ENCODE results near the gene YPEL1. TPM values are rescaled to one million over a fixed set of nuclear protein-coding genes. Genes with fewer than 3 reads are reported as not detected.

Gene YPEL1
- total RNA-seq, 2 experiments from 2014 or later: 17.3 to 17.5 TPM

DNA sequence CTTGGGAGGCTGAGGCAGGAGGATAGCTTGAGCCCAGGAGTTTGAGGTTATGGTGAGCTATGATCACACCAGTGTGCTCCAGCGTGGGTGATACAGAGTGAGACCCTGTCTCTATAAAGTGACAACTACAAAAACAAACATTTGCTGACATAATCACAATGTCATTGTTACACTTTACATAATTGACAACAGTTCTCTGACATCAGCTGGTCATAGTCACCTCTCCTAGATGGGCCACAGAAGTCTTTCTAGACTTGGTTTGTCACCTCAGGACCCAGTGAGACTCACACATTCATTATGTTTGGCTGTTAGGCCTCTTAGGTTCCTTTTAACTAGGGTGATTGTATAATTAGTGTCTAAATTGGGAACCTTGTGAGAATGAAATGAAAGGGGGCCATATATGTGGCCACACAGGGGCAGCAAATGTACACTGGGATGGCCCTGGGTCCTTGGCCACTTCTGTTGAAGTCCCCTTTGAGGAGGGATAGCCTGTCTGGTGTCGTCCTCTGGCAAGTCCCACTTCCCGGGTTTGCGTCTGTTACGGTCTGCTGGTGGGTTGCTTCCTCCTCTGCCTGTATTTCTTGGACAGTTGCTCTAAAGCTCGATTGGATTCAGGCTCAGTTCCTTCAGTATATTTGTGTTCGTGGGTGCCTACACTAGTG, 75.6 kb downstream of the YPEL1 start:
- CTCF ChIA-PET: interaction anchor here (1.0 to 1.1 kb wide), 2 partner anchors 13 to 17 kb away, joined by 3 to 4 read pairs; no protein-coding TSS in a partner anchor
- Mint-ChIP-seq H3K27ac (no peak overlapping the region), H3K27me3 (no peaks in the 10 kb centered on the region), H3K4me1 (peaks cover 29% of the 10 kb centered on the region), H3K36me3 (ENCODE audit: low read depth) (peaks cover 4% of the 10 kb centered on the region), H3K9me3 (no peaks in the 10 kb centered on the region), H3K4me3 (no peak overlapping the region)
- DNase-seq: no peak
- POLR2A ChIA-PET: interaction anchor here (1.3 to 2.3 kb wide), 2 partner anchors 18 to 31 kb away, joined by 3 to 17 read pairs; partner anchors contain the start of gene SDF2L1

DNA sequence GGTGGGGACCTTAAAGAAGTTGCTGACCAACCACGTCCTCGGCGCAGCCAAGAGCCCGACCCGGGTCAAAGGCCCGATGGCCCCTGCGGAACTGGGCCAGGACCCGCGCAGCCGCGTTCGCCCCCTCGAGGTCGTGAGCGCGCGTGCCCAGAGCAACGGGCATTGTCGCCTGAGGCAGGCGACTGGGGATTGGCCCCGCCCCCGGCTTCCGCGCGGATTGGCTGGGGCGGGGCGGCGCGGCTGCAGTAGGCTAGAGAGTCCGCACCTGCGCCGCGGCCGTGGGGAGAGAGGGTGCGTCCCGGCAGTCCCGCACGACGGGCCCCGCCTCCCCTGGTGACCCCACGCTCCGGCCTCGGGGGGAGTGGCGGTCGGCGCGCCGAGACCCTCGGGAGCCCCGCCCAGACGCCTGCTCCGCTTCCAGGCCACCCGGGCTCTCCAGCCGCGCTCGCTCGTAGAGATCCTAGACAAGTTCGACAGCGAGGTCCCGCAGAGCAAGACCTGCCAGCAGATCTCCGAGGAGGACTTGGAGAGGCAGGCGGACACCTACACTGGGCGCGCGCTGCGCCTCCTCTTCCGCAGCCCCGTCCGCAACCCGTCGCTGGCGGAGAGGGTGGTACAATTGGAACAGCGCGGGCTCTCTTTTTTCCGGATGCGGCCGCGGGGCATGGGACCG, 78.1 kb downstream of the YPEL1 start:
- H3K9me3 Mint-ChIP-seq: no peaks in the 10 kb centered on the region
- H3K36me3 Mint-ChIP-seq (ENCODE audit: low read depth): peaks cover 4% of the 10 kb centered on the region
- no peaks in the 10 kb centered on the region for H3K27me3 Mint-ChIP-seq
- CTCF ChIA-PET: interaction anchor here (0.8 to 1.7 kb wide), 6 partner anchors 11 to 28 kb away, joined by 5 to 8 read pairs (median 7); partner anchors contain the start of gene YDJC
- peak overlapping the region; percentile 82 for H3K27ac Mint-ChIP-seq
- peak; percentile 85 for DNase-seq
- POLR2A ChIA-PET: interaction anchor here (0.7 to 2.6 kb wide), 9 partner anchors 8 to 210 kb away, joined by 3 to 19 read pairs (median 8); partner anchors contain the start of genes MAPK1, PPIL2, SDF2L1 and YDJC
- H3K4me1 Mint-ChIP-seq: peaks cover 32% of the 10 kb centered on the region
- H3K4me3 Mint-ChIP-seq: peak overlapping the region; percentile 87

DNA sequence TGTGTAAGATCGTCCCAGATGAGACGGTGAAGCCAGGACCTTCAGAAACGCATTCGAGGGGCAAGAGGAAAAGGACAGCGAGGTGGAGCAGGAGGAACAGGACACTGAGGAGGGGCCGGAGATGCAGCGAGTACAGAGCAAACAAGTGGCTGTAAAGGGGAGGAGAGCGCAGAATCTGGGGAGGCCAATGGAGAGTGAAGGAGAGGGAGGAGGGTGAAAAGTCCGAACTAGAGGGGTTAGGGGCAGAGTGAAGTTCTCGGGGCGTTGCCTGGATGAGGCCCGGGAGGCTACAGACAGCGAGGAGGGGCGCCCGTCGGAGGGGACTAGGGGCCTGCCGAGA, 78.6 kb downstream of the YPEL1 start:
- DNase-seq: no peak
- peak overlapping the region; percentile 82 for H3K27ac Mint-ChIP-seq
- peaks cover 4% of the 10 kb centered on the region for H3K36me3 Mint-ChIP-seq (ENCODE audit: low read depth)
- peaks cover 32% of the 10 kb centered on the region for H3K4me1 Mint-ChIP-seq
- ChIA-PET CTCF (interaction anchor here (1.3 to 1.7 kb wide), 2 partner anchors 10 to 14 kb away, joined by 6 to 8 read pairs; no protein-coding TSS in a partner anchor), POLR2A (interaction anchor here (2.3 to 2.6 kb wide), 2 partner anchors 9 to 15 kb away, joined by 12 to 19 read pairs; partner anchors contain the start of genes PPIL2 and SDF2L1)
- peak overlapping the region; percentile 61 for H3K4me3 Mint-ChIP-seq
- H3K9me3 Mint-ChIP-seq: no peaks in the 10 kb centered on the region
- no peaks in the 10 kb centered on the region for H3K27me3 Mint-ChIP-seq

GRCh38 chr22:21652547-21653545, 82.7 kb downstream of the YPEL1 start:
- Mint-ChIP-seq H3K9me3 (no peaks in the 10 kb centered on the region), H3K4me1 (peaks cover 39% of the 10 kb centered on the region), H3K36me3 (ENCODE audit: low read depth) (peaks cover 13% of the 10 kb centered on the region), H3K4me3 (peak overlapping the region; percentile 81), H3K27ac (peak overlapping the region; percentile 84), H3K27me3 (no peaks in the 10 kb centered on the region)
- no peak for DNase-seq
- ChIA-PET POLR2A (interaction anchor here (0.7 to 5.7 kb wide), 5 partner anchors 10 to 85 kb away, joined by 3 to 92 read pairs (median 29); partner anchors contain the start of genes PPIL2, SDF2L1 and YDJC), CTCF (interaction anchor here (0.6 to 4.3 kb wide), 4 partner anchors 10 to 59 kb away, joined by 3 to 39 read pairs (median 12); partner anchors contain the start of genes PPIL2, SDF2L1 and YDJC)

GRCh38 chr22:21652010-21652546, 83.5 kb downstream of the YPEL1 start:
- ChIA-PET POLR2A (interaction anchor here (0.7 to 5.7 kb wide), 9 partner anchors 9 to 84 kb away, joined by 3 to 92 read pairs (median 4); partner anchors contain the start of genes CCDC116, PPIL2, SDF2L1 and YDJC), CTCF (interaction anchor here (1.0 to 4.3 kb wide), 4 partner anchors 9 to 23 kb away, joined by 3 to 39 read pairs (median 12); partner anchors contain the start of genes PPIL2, SDF2L1 and YDJC)
- Mint-ChIP-seq H3K27me3 (no peaks in the 10 kb centered on the region), H3K4me1 (peaks cover 35% of the 10 kb centered on the region), H3K36me3 (ENCODE audit: low read depth) (peaks cover 13% of the 10 kb centered on the region), H3K4me3 (peak overlapping the region; percentile 81), H3K9me3 (no peaks in the 10 kb centered on the region), H3K27ac (peak overlapping the region; percentile 84)
- DNase-seq: peak; percentile 92

- Mint-ChIP-seq H3K4me1 (peaks cover 33% of the 10 kb centered on the region), H3K36me3 (ENCODE audit: low read depth) (peaks cover 17% of the 10 kb centered on the region), H3K27me3 (no peaks in the 10 kb centered on the region), H3K4me3 (peak overlapping the region; percentile 81), H3K9me3 (no peaks in the 10 kb centered on the region), H3K27ac (peak overlapping the region; percentile 84)
- ChIA-PET POLR2A (interaction anchor here (0.7 to 5.7 kb wide), 7 partner anchors 8 to 83 kb away, joined by 3 to 92 read pairs (median 5); partner anchors contain the start of genes CCDC116, PPIL2, SDF2L1 and YDJC), CTCF (interaction anchor here (1.4 to 4.3 kb wide), 3 partner anchors 9 to 22 kb away, joined by 4 to 39 read pairs (median 21); partner anchors contain the start of genes SDF2L1 and YDJC)
- DNase-seq: no peak
Observed at GRCh38 chr22:21651521-21652009, 84.0 kb downstream of the YPEL1 start.

GRCh38 chr22:21650823-21651520, 84.6 kb downstream of the YPEL1 start:
- H3K27ac Mint-ChIP-seq: peak overlapping the region; percentile 84
- peaks cover 30% of the 10 kb centered on the region for H3K4me1 Mint-ChIP-seq
- ChIA-PET CTCF (interaction anchor here (1.4 to 4.3 kb wide), 3 partner anchors 8 to 22 kb away, joined by 4 to 39 read pairs (median 21); partner anchors contain the start of genes SDF2L1 and YDJC), POLR2A (interaction anchor here (0.7 to 5.7 kb wide), 7 partner anchors 8 to 83 kb away, joined by 3 to 92 read pairs (median 5); partner anchors contain the start of genes CCDC116, PPIL2, SDF2L1 and YDJC)
- no peaks in the 10 kb centered on the region for H3K27me3 Mint-ChIP-seq
- no peaks in the 10 kb centered on the region for H3K9me3 Mint-ChIP-seq
- peak overlapping the region; percentile 81 for H3K4me3 Mint-ChIP-seq
- H3K36me3 Mint-ChIP-seq (ENCODE audit: low read depth): peaks cover 23% of the 10 kb centered on the region
- no peak for DNase-seq

GRCh38 chr22:21650280-21650679, 85.3 kb downstream of the YPEL1 start:
- Mint-ChIP-seq H3K36me3 (ENCODE audit: low read depth) (peaks cover 25% of the 10 kb centered on the region), H3K27me3 (no peaks in the 10 kb centered on the region), H3K4me1 (peaks cover 30% of the 10 kb centered on the region), H3K27ac (no peak overlapping the region), H3K9me3 (no peaks in the 10 kb centered on the region), H3K4me3 (peak overlapping the region; percentile 81)
- ChIA-PET POLR2A (interaction anchor here (5.7 kb wide), 1 partner anchor 22 kb away, joined by 40 read pairs; the partner anchor contains the start of gene YDJC), CTCF (interaction anchor here (4.3 kb wide), 1 partner anchor 8 kb away, joined by 39 read pairs; the partner anchor contains the start of gene SDF2L1)
- DNase-seq: no peak

Other genes starting within 250 kb of the YPEL1 start
- gene RIMBP3C, start 184.3 kb downstream of the YPEL1 start, total RNA-seq: under 1 TPM; 0.23 to 0.33 TPM
- gene UBE2L3, start 168.1 kb downstream of the YPEL1 start, total RNA-seq: 10 to 100 TPM; 54.3 to 57.4 TPM
- 10 to 100 TPM; 37.1 to 38.0 TPM for gene YDJC, start 105.8 kb downstream of the YPEL1 start, total RNA-seq
- under 1 TPM; 0.33 to 0.43 TPM for gene CCDC116, start 103.0 kb downstream of the YPEL1 start, total RNA-seq
- gene SDF2L1, start 93.5 kb downstream of the YPEL1 start, total RNA-seq: 10 to 100 TPM; 61.4 to 62.1 TPM
- 10 to 100 TPM; 62.5 to 66.3 TPM for gene PPIL2, start 69.8 kb downstream of the YPEL1 start, total RNA-seq
- 10 to 100 TPM; 97.6 to 99.5 TPM for gene MAPK1, start 131.9 kb upstream of the YPEL1 start, total RNA-seq
- 10 to 100 TPM; 11.9 to 12.5 TPM for gene PPM1F, start 217.1 kb upstream of the YPEL1 start, total RNA-seq
- 10 to 100 TPM; 42.6 to 42.7 TPM for gene TOP3B, start 247.0 kb upstream of the YPEL1 start, total RNA-seq

All from activated CD4-positive, alpha-beta memory T cell treated with anti-CD3 and anti-CD28 coated beads, Interleukin-2, amount 10 ng/mL, durations not matched to agents 7 days and 5 days (primary cell).